Measurements from ENCODE around the gene COBLL1. TPM values are rescaled to one million over a fixed set of nuclear protein-coding genes. Genes with fewer than 3 reads are reported as not detected.

COBLL1 gene
- total RNA-seq, 1 donor from 2014 or later, result 28.2 TPM

DNA sequence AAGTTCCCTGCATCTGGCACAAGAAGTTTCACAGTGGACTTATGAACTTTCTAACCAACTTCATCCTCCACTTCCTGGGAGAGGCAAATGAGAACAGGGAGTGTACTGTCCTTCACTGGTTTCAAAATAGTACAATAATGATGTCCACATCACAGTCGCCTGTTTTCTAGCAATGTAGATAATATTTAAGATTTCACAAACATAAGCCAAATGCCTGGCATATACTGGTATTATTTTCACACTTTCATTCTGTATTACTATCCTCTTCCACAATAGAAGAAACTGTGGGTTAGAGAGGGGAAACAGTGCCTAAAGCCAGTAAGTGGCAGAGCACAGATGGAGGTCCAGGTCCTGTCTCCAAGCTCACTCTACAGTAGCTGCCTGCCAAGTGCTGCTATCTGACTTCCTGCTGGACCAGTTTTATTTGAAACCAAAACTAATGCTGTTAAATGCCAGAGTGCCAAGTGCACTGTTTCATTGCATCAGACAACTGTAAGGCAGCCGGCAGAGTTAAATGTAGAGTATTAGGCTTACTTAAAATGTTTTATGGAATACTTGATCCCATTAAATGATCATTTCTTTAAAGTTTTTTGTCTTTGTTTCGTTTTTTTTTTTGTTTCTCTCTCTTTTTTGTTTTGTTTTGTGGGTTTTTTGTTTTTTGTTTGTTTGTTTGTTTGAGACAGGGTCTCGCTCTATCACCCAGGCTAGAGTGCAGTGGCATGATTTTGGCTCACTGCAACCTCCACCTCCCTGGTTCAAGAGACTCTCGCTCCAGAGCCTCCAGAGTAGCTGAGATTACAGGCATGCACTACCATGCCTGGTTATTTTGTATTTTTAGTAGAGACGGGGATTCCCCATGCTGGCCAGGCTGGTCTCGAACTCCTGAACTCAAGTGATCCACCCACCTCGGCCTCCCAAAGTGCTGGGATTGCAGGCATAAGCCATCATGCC is 15.1 kb downstream of the COBLL1 start:
- Mint-ChIP-seq H3K27me3 (no peaks in the 10 kb centered on the region), H3K27ac (peak overlapping the region; percentile 59), H3K4me3 (no peak overlapping the region), H3K4me1 (ENCODE audit: unreplicated experiment) (peaks cover 6% of the 10 kb centered on the region), H3K9me3 (no peaks in the 10 kb centered on the region), H3K36me3 (no peaks in the 10 kb centered on the region)
- TF ChIP-seq, protein P1, sequence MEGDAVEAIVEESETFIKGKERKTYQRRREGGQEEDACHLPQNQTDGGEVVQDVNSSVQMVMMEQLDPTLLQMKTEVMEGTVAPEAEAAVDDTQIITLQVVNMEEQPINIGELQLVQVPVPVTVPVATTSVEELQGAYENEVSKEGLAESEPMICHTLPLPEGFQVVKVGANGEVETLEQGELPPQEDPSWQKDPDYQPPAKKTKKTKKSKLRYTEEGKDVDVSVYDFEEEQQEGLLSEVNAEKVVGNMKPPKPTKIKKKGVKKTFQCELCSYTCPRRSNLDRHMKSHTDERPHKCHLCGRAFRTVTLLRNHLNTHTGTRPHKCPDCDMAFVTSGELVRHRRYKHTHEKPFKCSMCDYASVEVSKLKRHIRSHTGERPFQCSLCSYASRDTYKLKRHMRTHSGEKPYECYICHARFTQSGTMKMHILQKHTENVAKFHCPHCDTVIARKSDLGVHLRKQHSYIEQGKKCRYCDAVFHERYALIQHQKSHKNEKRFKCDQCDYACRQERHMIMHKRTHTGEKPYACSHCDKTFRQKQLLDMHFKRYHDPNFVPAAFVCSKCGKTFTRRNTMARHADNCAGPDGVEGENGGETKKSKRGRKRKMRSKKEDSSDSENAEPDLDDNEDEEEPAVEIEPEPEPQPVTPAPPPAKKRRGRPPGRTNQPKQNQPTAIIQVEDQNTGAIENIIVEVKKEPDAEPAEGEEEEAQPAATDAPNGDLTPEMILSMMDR (conservative IDR thresholded peaks at IDR 0.05), result no peak
- no peak for DNase-seq (ENCODE audit: extremely low spot score, unreplicated experiment)

DNA sequence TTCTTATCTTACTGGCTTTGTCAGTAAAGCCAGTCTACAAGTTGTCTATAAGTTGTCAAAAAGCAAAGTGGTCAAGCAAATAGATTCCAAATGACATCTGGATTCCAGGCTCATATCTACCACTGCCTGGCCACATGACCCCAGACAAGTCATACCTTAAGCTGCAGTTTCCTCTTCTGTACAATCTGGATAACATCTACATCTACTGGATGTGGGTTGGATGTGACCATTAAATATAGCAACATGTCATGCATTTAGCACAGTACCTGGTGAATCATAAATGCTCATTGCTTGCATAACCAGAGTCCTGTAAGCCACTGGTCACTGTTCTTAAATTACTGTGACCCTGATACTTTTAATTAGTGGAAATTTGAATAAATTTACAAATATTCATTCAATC is 16.8 kb downstream of the COBLL1 start:
- H3K27ac Mint-ChIP-seq, result no peak overlapping the region
- TF ChIP-seq, protein P1 (conservative IDR thresholded peaks at IDR 0.05), result no peak
- H3K9me3 Mint-ChIP-seq, result no peaks in the 10 kb centered on the region
- DNase-seq (ENCODE audit: extremely low spot score, unreplicated experiment), result no peak
- no peaks in the 10 kb centered on the region for H3K36me3 Mint-ChIP-seq
- no peaks in the 10 kb centered on the region for H3K27me3 Mint-ChIP-seq
- H3K4me3 Mint-ChIP-seq, result no peak overlapping the region
- H3K4me1 Mint-ChIP-seq (ENCODE audit: unreplicated experiment), result peaks cover 6% of the 10 kb centered on the region

DNA sequence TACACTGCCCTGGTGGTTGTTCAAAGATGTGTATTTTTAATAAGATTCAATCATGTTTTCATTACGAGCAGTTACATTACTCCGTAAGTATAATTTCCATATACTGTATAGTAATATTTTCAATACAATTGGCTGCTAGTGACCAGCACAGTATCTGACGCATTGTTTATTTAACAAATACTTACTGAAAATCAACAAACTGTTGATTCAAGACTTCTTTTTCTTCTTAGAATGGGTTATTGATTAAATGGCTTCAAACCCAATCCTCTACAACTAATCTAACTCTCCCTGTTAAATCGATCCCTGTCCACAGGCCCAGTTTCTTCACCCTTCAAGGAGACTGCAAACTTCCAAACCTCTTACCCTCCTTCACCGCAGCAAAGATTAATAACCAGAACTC is 18.5 kb downstream of the COBLL1 start:
- no peak overlapping the region for H3K27ac Mint-ChIP-seq
- TF ChIP-seq, protein P1 (conservative IDR thresholded peaks at IDR 0.05), result no peak
- no peak for DNase-seq (ENCODE audit: extremely low spot score, unreplicated experiment)
- H3K4me1 Mint-ChIP-seq (ENCODE audit: unreplicated experiment), result peaks cover 6% of the 10 kb centered on the region
- no peaks in the 10 kb centered on the region for H3K36me3 Mint-ChIP-seq
- no peaks in the 10 kb centered on the region for H3K27me3 Mint-ChIP-seq
- no peaks in the 10 kb centered on the region for H3K9me3 Mint-ChIP-seq
- H3K4me3 Mint-ChIP-seq, result no peak overlapping the region

DNA sequence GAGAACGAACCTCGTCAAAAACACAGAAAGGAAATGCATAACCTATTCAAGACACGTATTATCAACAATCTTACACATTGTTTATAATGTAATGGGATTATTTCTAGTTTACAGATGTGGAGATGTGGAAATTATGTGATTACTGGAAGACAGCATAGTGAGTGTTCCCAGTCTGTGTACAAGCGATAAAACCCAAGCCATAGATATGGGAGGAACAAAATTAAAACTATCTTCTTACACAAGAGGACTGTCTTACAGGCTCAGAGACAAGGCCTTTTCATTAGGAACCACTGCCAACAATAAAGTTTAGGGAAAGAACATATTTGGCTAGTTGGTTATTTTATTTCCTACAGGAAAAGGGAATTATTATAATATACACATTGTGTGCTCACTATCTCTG is 20.3 kb downstream of the COBLL1 start:
- TF ChIP-seq, protein P1 (conservative IDR thresholded peaks at IDR 0.05), result no peak
- no peak overlapping the region for H3K27ac Mint-ChIP-seq
- no peaks in the 10 kb centered on the region for H3K9me3 Mint-ChIP-seq
- no peak overlapping the region for H3K4me3 Mint-ChIP-seq
- H3K4me1 Mint-ChIP-seq (ENCODE audit: unreplicated experiment), result peaks cover 1% of the 10 kb centered on the region
- no peak for DNase-seq (ENCODE audit: extremely low spot score, unreplicated experiment)
- H3K36me3 Mint-ChIP-seq, result no peaks in the 10 kb centered on the region
- no peaks in the 10 kb centered on the region for H3K27me3 Mint-ChIP-seq

DNA sequence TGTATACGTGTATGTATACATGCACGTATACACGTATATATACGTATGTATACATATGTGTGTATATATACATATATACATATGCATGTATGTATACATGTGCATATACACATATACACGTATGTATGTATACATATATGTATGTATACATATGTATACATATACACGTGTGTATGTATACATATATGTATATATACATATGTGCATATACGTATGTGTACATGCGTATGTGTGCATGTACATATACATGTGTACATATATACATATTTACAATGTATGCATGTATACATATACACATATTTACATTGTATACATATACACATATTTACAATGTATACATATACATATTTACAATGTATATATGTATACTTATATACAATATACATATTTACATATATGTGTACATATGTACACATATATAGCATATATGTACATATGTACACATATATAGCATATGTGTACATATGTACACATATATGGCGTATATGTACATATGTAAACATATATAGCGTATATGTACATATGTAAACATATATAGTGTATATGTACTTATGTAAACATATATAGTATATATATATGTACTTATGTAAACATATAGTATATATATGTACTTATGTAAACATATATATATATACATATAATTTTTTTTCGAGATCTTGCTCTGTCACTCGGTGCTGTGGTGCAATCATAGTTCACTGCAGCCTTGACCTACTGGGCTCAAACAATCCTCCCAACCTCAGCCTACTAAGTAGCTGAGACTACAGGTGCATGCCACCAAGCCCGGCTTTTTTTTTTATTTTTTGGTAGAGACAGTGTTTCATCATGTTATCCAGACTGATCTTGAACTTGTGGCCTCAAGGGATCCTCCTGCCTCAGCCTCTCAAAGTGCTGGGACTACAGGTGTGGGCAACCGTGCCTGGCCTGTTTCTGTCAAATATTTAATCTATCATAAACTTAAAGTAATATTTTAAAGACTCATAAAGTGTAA is 23.2 kb downstream of the COBLL1 start:
- Mint-ChIP-seq H3K4me1 (ENCODE audit: unreplicated experiment) (no peaks in the 10 kb centered on the region), H3K36me3 (no peaks in the 10 kb centered on the region), H3K9me3 (no peaks in the 10 kb centered on the region), H3K27ac (no peak overlapping the region), H3K27me3 (no peaks in the 10 kb centered on the region), H3K4me3 (no peak overlapping the region)
- TF ChIP-seq, protein P1 (conservative IDR thresholded peaks at IDR 0.05), result no peak
- no peak for DNase-seq (ENCODE audit: extremely low spot score, unreplicated experiment)
